Gastroesophageal sphincter (tissue), 3 donors: Measurements from ENCODE around the gene TFR2.

Experiments
- CTCF ChIP-seq, 4 experiments: fragments of 200-600 bp in 2 of 4; fragments of 450-650 bp in 2 of 4; sonication (generic) in 1 of 4; IDR thresholded peaks; one replicate each; pipeline ENCODE4 v1.5.1; 2017 to 2019; ENCODE audit warnings: antibody characterized with exemption in 4 of 4, mild to moderate bottlenecking in 2 of 4, moderate library complexity in 2 of 4
- EP300 ChIP-seq: sonication (generic); formaldehyde crosslinking; IDR thresholded peaks from one replicate; pipeline ENCODE4 v1.6.1; 2017; ENCODE audit warnings: antibody characterized with exemption, mild to moderate bottlenecking

- TF ChIP-seq CTCF (IDR thresholded peaks at IDR 0.05) (no peak), EP300 (no peak)
Measured at GRCh38 chr7:100575206-100575631, 66.1 kb downstream of the TFR2 start.
